Smooth muscle cell (in vitro differentiated cells): ENCODE measurements around the gene PIGR. TPM values are rescaled to one million over a fixed set of nuclear protein-coding genes. Genes with fewer than 3 reads are reported as not detected.
A peak's percentile ranks its signal among the peaks of the same experiment; 100 is the strongest.

Source experiments
- DNase-seq: peaks from one replicate; lab custom pipeline; 2025; ENCODE audit not compliant: unreplicated experiment; lab: John Stamatoyannopoulos, UW
- H2AFZ ChIP-seq: fragments of 200-600 bp; sonication (generic); 2 replicates; pipeline ENCODE4 v1.6.0; 2016; ENCODE audit warnings: antibody characterized with exemption, low read depth, mild to moderate bottlenecking
- H3F3A ChIP-seq: fragments of 200-600 bp; sonication (generic); 2 replicates; pipeline ENCODE4 v1.6.0; 2017; ENCODE audit warnings: antibody characterized with exemption, low read depth
- H3K27ac ChIP-seq: fragments of 200-600 bp; sonication (generic); 2 replicates; pipeline ENCODE4 v1.5.1; 2016; ENCODE audit warnings: low read depth, mild to moderate bottlenecking
- H3K27me3 ChIP-seq: fragments of 200-600 bp; sonication (generic); 2 replicates; pipeline ENCODE4 v1.6.1; 2016; ENCODE audit warnings: low read depth, mild to moderate bottlenecking
- H3K36me3 ChIP-seq: fragments of 200-600 bp; sonication (generic); 2 replicates; pipeline ENCODE4 v1.5.1; 2016; ENCODE audit warnings: low read depth
- H3K4me1 ChIP-seq: fragments of 200-600 bp; sonication (generic); 2 replicates; pipeline ENCODE4 v1.5.1; 2016; ENCODE audit warnings: low read depth
- H3K4me2 ChIP-seq: fragments of 200-600 bp; sonication (generic); 2 replicates; pipeline ENCODE4 v1.6.0; 2016; ENCODE audit warnings: mild to moderate bottlenecking
- H3K4me3 ChIP-seq: fragments of 200-600 bp; sonication (generic); 2 replicates; pipeline ENCODE4 v1.5.1; 2016; ENCODE audit warnings: mild to moderate bottlenecking
- H3K79me2 ChIP-seq: fragments of 200-600 bp; sonication (generic); 2 replicates; pipeline ENCODE4 v1.6.0; 2016; ENCODE audit warnings: low read depth, mild to moderate bottlenecking
- H3K9ac ChIP-seq: fragments of 200-600 bp; sonication (generic); 2 replicates; pipeline ENCODE4 v1.6.0; 2016; ENCODE audit warnings: low read depth
- H3K9me3 ChIP-seq: fragments of 200-600 bp; sonication (generic); replicated peaks from 2 replicates; pipeline ENCODE4 v1.5.1; 2016; ENCODE audit warnings: low read depth
- H4K20me1 ChIP-seq: fragments of 200-600 bp; sonication (generic); 2 replicates; pipeline ENCODE4 v1.6.0; 2016; ENCODE audit warnings: low read depth
- WGBS: methylation state at CpG from one replicate; pipeline ENCODE4 v1.1.7; 2016; ENCODE audit warnings: low lambda C conversion rate; 5-methylcytosine and 5-hydroxymethylcytosine counted together
- polyA plus RNA-seq: library from polyadenylated mRNA; unstranded; fragments of >200 nt; fragmentation: Nextera tagmentation; extraction: Ambion mirVana; gene quantifications from 2 replicates; pipeline ENCODE4 v1.2.1, GENCODE V29; 2016
- total RNA-seq: library from RNA; depleted of rRNA; stranded (reverse); fragments of >200 nt; gene quantifications from 2 replicates; pipeline ENCODE4 v1.2.3, GENCODE V29; 2014
- TF ChIP-seq, protein P1 (sequence below): fragments of 200-600 bp; sonication (generic); IDR thresholded peaks from 2 replicates; pipeline ENCODE4 v1.5.1; 2017; ENCODE audit warnings: borderline replicate concordance, mild to moderate bottlenecking, antibody characterized with exemption; ENCODE audit not compliant: insufficient read depth, poor library complexity, severe bottlenecking

PIGR gene
- total and polyA plus RNA-seq, 2 experiments from 2014 or later, result not detected

DNA sequence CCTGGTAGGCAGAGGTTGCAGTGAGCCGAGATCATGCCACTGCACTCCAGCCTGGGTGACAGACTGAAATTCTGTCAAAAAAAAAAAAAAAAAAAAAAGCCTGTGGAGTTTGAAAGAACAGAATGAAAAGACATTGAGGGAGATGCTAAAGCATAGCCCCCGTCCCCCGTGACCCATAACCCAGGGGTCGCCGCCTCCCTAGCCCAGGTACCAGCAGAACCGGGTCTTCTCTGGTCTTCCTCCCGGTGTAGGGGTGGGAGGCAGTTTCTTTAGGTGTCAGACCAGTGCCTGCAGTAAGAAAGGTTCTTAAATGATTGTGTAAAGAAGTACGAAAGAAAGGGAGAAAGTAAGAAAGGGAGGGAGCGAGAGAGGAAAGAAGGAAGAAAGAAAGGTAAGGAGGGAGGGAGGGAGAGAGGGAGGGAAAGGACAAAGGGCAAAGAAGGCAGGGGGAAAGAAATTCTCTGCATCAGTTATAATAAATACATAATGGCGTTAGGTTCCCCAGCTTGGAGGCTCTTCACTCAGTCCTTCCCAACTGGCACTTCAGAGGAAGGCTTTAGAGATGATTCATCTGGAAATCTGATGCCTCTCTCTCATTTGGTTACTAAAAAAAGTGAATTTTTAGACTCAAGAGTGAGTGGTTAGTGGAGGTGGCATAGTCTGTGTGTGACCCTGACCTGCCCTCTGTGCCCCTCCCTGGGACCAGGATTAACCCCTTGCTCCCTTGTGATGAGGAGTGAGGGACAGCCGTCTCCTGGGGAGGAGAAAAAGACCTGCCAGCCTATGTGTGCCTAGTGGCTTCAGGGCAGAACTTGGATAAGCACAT is 48.0 kb downstream of the PIGR start:
- no peaks in the 10 kb centered on the region for H3K79me2 ChIP-seq
- H3K9ac ChIP-seq, result no peak overlapping the region
- 64% methylated on average over 10 of the region's 11 CpGs for WGBS
- DNase-seq, result no peak
- H3K4me2 ChIP-seq, result peak overlapping the region; percentile 70
- no peaks in the 10 kb centered on the region for H4K20me1 ChIP-seq
- no peaks in the 10 kb centered on the region for H3K27me3 ChIP-seq
- H3K4me3 ChIP-seq, result no peak overlapping the region
- H2AFZ ChIP-seq, result no peak overlapping the region
- no peaks in the 10 kb centered on the region for H3K9me3 ChIP-seq
- TF ChIP-seq, protein P1, sequence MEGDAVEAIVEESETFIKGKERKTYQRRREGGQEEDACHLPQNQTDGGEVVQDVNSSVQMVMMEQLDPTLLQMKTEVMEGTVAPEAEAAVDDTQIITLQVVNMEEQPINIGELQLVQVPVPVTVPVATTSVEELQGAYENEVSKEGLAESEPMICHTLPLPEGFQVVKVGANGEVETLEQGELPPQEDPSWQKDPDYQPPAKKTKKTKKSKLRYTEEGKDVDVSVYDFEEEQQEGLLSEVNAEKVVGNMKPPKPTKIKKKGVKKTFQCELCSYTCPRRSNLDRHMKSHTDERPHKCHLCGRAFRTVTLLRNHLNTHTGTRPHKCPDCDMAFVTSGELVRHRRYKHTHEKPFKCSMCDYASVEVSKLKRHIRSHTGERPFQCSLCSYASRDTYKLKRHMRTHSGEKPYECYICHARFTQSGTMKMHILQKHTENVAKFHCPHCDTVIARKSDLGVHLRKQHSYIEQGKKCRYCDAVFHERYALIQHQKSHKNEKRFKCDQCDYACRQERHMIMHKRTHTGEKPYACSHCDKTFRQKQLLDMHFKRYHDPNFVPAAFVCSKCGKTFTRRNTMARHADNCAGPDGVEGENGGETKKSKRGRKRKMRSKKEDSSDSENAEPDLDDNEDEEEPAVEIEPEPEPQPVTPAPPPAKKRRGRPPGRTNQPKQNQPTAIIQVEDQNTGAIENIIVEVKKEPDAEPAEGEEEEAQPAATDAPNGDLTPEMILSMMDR, result no peak
- H3K4me1 ChIP-seq, result peaks cover 12% of the 10 kb centered on the region
- H3F3A ChIP-seq, result no peaks in the 10 kb centered on the region
- H3K36me3 ChIP-seq, result no peaks in the 10 kb centered on the region
- peak overlapping the region; percentile 61 for H3K27ac ChIP-seq

DNA sequence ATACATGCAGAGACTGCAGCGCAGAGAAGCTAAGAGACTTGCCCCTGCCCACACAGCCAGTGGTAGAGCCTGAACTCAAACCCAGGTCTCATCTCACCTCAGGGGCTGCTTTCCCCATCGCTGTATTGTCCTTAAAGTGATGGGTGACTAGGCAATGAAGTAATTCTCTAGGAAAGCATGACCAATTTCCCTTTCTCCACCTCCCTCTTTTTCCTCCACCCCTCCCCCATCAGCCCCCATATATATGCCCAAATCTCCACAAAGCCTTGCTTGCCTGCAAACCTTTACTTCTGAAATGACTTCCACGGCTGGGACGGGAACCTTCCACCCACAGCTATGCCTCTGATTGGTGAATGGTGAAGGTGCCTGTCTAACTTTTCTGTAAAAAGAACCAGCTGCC is 49.1 kb downstream of the PIGR start, which contains the start of gene IL24:
IL24 (plus strand) TSS at position 269 of the 400 bp plus-strand sequence. CDS start 390 bp downstream, outside the sequence.
- TF ChIP-seq, protein P1, result no peak
- H3K4me2 ChIP-seq, result peak within 1 kb of the TSS; percentile 70
- no peaks in the 10 kb centered on the region for H4K20me1 ChIP-seq
- H3K4me3 ChIP-seq, result no peak within 1 kb of the TSS
- no peak within 1 kb of the TSS for H2AFZ ChIP-seq
- no peaks in the 10 kb centered on the region for H3K36me3 ChIP-seq
- H3F3A ChIP-seq, result no peaks in the 10 kb centered on the region
- H3K9ac ChIP-seq, result peak within 1 kb of the TSS; percentile 57
- no peaks in the 10 kb centered on the region for H3K9me3 ChIP-seq
- WGBS, result 68% methylated on average over 4 of the region's 4 CpGs
- no peaks in the 10 kb centered on the region for H3K27me3 ChIP-seq
- DNase-seq, result no peak
- no peaks in the 10 kb centered on the region for H3K79me2 ChIP-seq
- peak within 1 kb of the TSS; percentile 88 for H3K27ac ChIP-seq
- H3K4me1 ChIP-seq, result peaks cover 12% of the 10 kb centered on the region

DNA sequence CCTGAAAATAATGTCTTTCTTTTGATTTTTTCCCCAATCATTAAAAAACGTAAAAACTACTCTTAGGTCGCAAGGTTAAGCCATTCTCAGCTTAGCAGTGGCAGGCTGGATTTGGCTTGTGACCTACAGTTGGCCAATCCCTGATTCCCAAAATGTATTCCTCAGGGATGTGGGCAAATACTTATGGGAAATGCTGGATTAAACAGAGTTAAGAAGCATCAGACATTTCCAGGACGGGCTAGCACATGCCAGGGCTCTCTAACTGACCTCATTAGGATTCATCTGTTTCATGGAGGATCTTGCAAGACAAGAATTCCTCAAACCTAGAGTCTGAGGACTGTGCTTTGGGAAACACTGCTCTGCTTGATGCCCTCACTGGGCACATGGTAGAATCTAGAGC is 50.0 kb downstream of the PIGR start:
- TF ChIP-seq, protein P1, result no peak
- no peak for DNase-seq
- no peaks in the 10 kb centered on the region for H3K79me2 ChIP-seq
- H4K20me1 ChIP-seq, result no peaks in the 10 kb centered on the region
- no peaks in the 10 kb centered on the region for H3F3A ChIP-seq
- H3K9me3 ChIP-seq, result no peaks in the 10 kb centered on the region
- peaks cover 12% of the 10 kb centered on the region for H3K4me1 ChIP-seq
- peak overlapping the region; percentile 57 for H3K9ac ChIP-seq
- no peak overlapping the region for H3K4me3 ChIP-seq
- H3K4me2 ChIP-seq, result peak overlapping the region; percentile 25
- no peaks in the 10 kb centered on the region for H3K36me3 ChIP-seq
- H3K27ac ChIP-seq, result peak overlapping the region; percentile 88
- H3K27me3 ChIP-seq, result no peaks in the 10 kb centered on the region
- no peak overlapping the region for H2AFZ ChIP-seq
- WGBS, result 47% methylated on average over 3 of the region's 3 CpGs

DNA sequence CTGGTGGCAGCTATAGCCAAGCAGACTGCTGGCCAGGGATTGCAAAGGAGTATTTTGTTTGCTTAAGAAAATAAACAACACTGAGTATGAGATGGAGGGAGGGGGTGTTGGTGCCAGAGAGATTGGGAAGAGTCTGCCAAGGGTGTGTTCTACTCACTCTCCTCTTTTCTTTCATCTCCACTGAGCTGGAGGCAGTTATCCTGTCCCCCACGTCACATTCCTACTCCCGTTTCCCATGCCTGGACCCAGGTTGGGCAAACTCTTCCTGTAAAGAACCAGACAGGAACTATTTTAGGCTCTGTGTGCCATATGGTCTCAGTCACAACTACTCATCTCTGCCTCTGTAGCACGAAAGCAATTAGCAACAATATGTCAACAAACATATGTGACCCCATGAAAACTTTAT is 50.4 kb downstream of the PIGR start:
- Histone ChIP-seq H3K27ac (peak overlapping the region; percentile 88), H3K4me3 (no peak overlapping the region), H3F3A (no peaks in the 10 kb centered on the region), H3K36me3 (no peaks in the 10 kb centered on the region), H4K20me1 (no peaks in the 10 kb centered on the region), H3K9me3 (no peaks in the 10 kb centered on the region), H3K4me2 (peak overlapping the region; percentile 25), H3K79me2 (no peaks in the 10 kb centered on the region), H3K27me3 (no peaks in the 10 kb centered on the region), H2AFZ (no peak overlapping the region), H3K9ac (peak overlapping the region; percentile 57), H3K4me1 (peaks cover 12% of the 10 kb centered on the region)
- WGBS, result 11% methylated on average over 3 of the region's 3 CpGs
- TF ChIP-seq, protein P1, result no peak
- no peak for DNase-seq
